ENCODE results near the gene TAF3.

Gene TAF3

GRCh38 chr10:7937315-7937945 is 119.1 kb downstream of the TAF3 start:
- POLR2A ChIA-PET (ENCODE audit: low non-redundant PET): interaction anchor here (0.6 kb wide), 1 partner anchor 1638 kb away, joined by 3 read pairs; no protein-coding TSS in a partner anchor
- no peak overlapping the region for H3K27ac ChIP-seq
- DNase-seq (ENCODE audit: low spot score): peak; percentile 76
- CTCF ChIA-PET: interaction anchor here (0.6 kb wide), 1 partner anchor 821 kb away, joined by 3 read pairs; no protein-coding TSS in a partner anchor
- no peak for TF ChIP-seq CTCF (conservative IDR thresholded peaks at IDR 0.05; ENCODE audit: low read depth)

GRCh38 chr10:7941576-7941975 is 123.3 kb downstream of the TAF3 start:
- no peak overlapping the region for H3K27ac ChIP-seq
- CTCF ChIA-PET: no interaction called here
- no peak for DNase-seq (ENCODE audit: low spot score)
- no peak for TF ChIP-seq CTCF (conservative IDR thresholded peaks at IDR 0.05; ENCODE audit: low read depth)
- POLR2A ChIA-PET (ENCODE audit: low non-redundant PET): no interaction called here

- DNase-seq (ENCODE audit: low spot score): no peak
- CTCF ChIA-PET: no interaction called here
- no peak overlapping the region for H3K27ac ChIP-seq
- TF ChIP-seq CTCF (conservative IDR thresholded peaks at IDR 0.05; ENCODE audit: low read depth): no peak
- POLR2A ChIA-PET (ENCODE audit: low non-redundant PET): no interaction called here
Observed at GRCh38 chr10:7942316-7942715, 124.0 kb downstream of the TAF3 start.

- no peak overlapping the region for H3K27ac ChIP-seq
- DNase-seq (ENCODE audit: low spot score): no peak
- POLR2A ChIA-PET (ENCODE audit: low non-redundant PET): no interaction called here
- TF ChIP-seq CTCF (conservative IDR thresholded peaks at IDR 0.05; ENCODE audit: low read depth): no peak
- CTCF ChIA-PET: no interaction called here
Observed at GRCh38 chr10:7942859-7943258, 124.6 kb downstream of the TAF3 start.

GRCh38 chr10:7944215-7944480 is 125.8 kb downstream of the TAF3 start:
- no peak overlapping the region for H3K27ac ChIP-seq
- POLR2A ChIA-PET (ENCODE audit: low non-redundant PET): no interaction called here
- CTCF ChIA-PET: interaction anchor here (0.6 kb wide), 1 partner anchor 11 kb away, joined by 3 read pairs; no protein-coding TSS in a partner anchor
- TF ChIP-seq CTCF (conservative IDR thresholded peaks at IDR 0.05; ENCODE audit: low read depth): no peak
- DNase-seq (ENCODE audit: low spot score): no peak

- ChIA-PET CTCF (interaction anchor here (0.6 kb wide), 1 partner anchor 10 kb away, joined by 3 read pairs; no protein-coding TSS in a partner anchor), POLR2A (ENCODE audit: low non-redundant PET) (no interaction called here)
- no peak for DNase-seq (ENCODE audit: low spot score)
- TF ChIP-seq CTCF (conservative IDR thresholded peaks at IDR 0.05; ENCODE audit: low read depth): no peak
- no peak overlapping the region for H3K27ac ChIP-seq
Observed at GRCh38 chr10:7944537-7944936, 126.2 kb downstream of the TAF3 start.

Data from RWPE1 (cell line).